ENCODE measurements around the gene TXNRD1. TPM values are rescaled to one million over a fixed set of nuclear protein-coding genes. Genes with fewer than 3 reads are reported as not detected.
"Not testable (repeated sequence)": the region's sequence is repeated elsewhere in the genome, so short reads cannot be mapped to it uniquely, and the experiment has no call there.

TXNRD1 gene
- total RNA-seq, 6 experiments from 2014 or later = 40.3 to 153 (median 74.5) TPM

GRCh38 chr12:104385510-104385909, 169.9 kb downstream of the TXNRD1 start:
- H3K4me1 ChIP-seq = peaks cover 0 to 3% (median 0%) of the 10 kb centered on the region in 4 donors
- H3K27ac ChIP-seq = no peak overlapping the region
- H3K27me3 ChIP-seq = no peaks in the 10 kb centered on the region
- no peak overlapping the region for H3K4me3 ChIP-seq
- H3K9me3 ChIP-seq = no peaks in the 10 kb centered on the region
- intact Hi-C loops (cut with DNase I) = no loop called here
- DNase-seq (no peak), ATAC-seq (no peak)
- H3K36me3 ChIP-seq = no peaks in the 10 kb centered on the region
- TF ChIP-seq, protein P1, sequence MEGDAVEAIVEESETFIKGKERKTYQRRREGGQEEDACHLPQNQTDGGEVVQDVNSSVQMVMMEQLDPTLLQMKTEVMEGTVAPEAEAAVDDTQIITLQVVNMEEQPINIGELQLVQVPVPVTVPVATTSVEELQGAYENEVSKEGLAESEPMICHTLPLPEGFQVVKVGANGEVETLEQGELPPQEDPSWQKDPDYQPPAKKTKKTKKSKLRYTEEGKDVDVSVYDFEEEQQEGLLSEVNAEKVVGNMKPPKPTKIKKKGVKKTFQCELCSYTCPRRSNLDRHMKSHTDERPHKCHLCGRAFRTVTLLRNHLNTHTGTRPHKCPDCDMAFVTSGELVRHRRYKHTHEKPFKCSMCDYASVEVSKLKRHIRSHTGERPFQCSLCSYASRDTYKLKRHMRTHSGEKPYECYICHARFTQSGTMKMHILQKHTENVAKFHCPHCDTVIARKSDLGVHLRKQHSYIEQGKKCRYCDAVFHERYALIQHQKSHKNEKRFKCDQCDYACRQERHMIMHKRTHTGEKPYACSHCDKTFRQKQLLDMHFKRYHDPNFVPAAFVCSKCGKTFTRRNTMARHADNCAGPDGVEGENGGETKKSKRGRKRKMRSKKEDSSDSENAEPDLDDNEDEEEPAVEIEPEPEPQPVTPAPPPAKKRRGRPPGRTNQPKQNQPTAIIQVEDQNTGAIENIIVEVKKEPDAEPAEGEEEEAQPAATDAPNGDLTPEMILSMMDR (IDR thresholded peaks at IDR 0.05) = no peak
- TF ChIP-seq POLR2A (IDR thresholded peaks at IDR 0.05) = no peak
- 75% methylated on average over 1 of the region's 1 CpG for WGBS (ENCODE audit: insufficient coverage, low coverage, low lambda C conversion rate, missing lambda C conversion rate)

GRCh38 chr12:104386461-104386860, 170.9 kb downstream of the TXNRD1 start:
- Histone ChIP-seq H3K4me1 (peaks cover 0 to 3% (median 0%) of the 10 kb centered on the region in 4 donors), H3K4me3 (no peak overlapping the region), H3K36me3 (no peaks in the 10 kb centered on the region), H3K27me3 (no peaks in the 10 kb centered on the region), H3K9me3 (no peaks in the 10 kb centered on the region), H3K27ac (no peak overlapping the region)
- TF ChIP-seq, protein P1 (IDR thresholded peaks at IDR 0.05) = no peak
- no peak for TF ChIP-seq POLR2A (IDR thresholded peaks at IDR 0.05)
- 87% methylated on average over 3 of the region's 3 CpGs for WGBS (ENCODE audit: insufficient coverage, low coverage, low lambda C conversion rate, missing lambda C conversion rate)
- no peak for DNase-seq
- intact Hi-C loops (cut with DNase I) = no loop called here
- ATAC-seq = no peak

GRCh38 chr12:104387190-104387589, 171.6 kb downstream of the TXNRD1 start:
- DNase-seq (no peak), ATAC-seq (no peak)
- H3K9me3 ChIP-seq = no peaks in the 10 kb centered on the region
- no peak for TF ChIP-seq POLR2A (IDR thresholded peaks at IDR 0.05)
- TF ChIP-seq, protein P1 (IDR thresholded peaks at IDR 0.05) = no peak
- no peak overlapping the region for H3K4me3 ChIP-seq
- no peak overlapping the region for H3K27ac ChIP-seq
- H3K27me3 ChIP-seq = no peaks in the 10 kb centered on the region
- WGBS (ENCODE audit: insufficient coverage, low coverage, low lambda C conversion rate, missing lambda C conversion rate) = 56% methylated on average over 7 of the region's 7 CpGs
- no peaks in the 10 kb centered on the region for H3K4me1 ChIP-seq
- intact Hi-C loops (cut with DNase I) = no loop called here
- H3K36me3 ChIP-seq = no peaks in the 10 kb centered on the region

GRCh38 chr12:104394086-104394485, 178.5 kb downstream of the TXNRD1 start:
- H3K4me3 ChIP-seq; H3K27ac ChIP-seq; ATAC-seq; H3K9me3 ChIP-seq; H3K4me1 ChIP-seq; DNase-seq; intact Hi-C loops (cut with DNase I); H3K27me3 ChIP-seq; H3K36me3 ChIP-seq: not testable (repeated sequence)
- no CpG with 5 or more reads among the region's 11 CpGs for WGBS (ENCODE audit: insufficient coverage, low coverage, low lambda C conversion rate, missing lambda C conversion rate)

Other genes starting within 250 kb of the TXNRD1 start
- 10 to 100 TPM in 2 of 6 experiments, 1 to 10 TPM in 4; 4.9 to 14.1 (median 9.5) TPM for gene TDG, start 249.9 kb upstream of the TXNRD1 start, total RNA-seq
- gene GLT8D2, start 165.6 kb upstream of the TXNRD1 start, total RNA-seq = 1 to 10 TPM in 2 of 6 experiments, under 1 TPM in 4; 0.44 to 1.2 (median 0.79) TPM
- 10 to 100 TPM in 3 of 6 experiments, 1 to 10 TPM in 3; 7.3 to 12.7 (median 9.7) TPM for gene HCFC2, start 151.2 kb upstream of the TXNRD1 start, total RNA-seq
- 10 to 100 TPM; 10.1 to 12.9 (median 12.2) TPM for gene NFYB, start 77.6 kb upstream of the TXNRD1 start, total RNA-seq
- 1 to 10 TPM; 1.1 to 7.3 (median 1.4) TPM for gene EID3, start 88.0 kb downstream of the TXNRD1 start, total RNA-seq
- 10 to 100 TPM in 1 of 6 experiments, 1 to 10 TPM in 4, under 1 TPM in 1; 0.57 to 10.4 (median 3.5) TPM for gene CHST11, start 241.2 kb downstream of the TXNRD1 start, total RNA-seq

Data from right lobe of liver (tissue), 6 donors.